Measurements from ENCODE around the gene NFYC. TPM values are rescaled to one million over a fixed set of nuclear protein-coding genes. Genes with fewer than 3 reads are reported as not detected.

Gene NFYC
- total and polyA plus RNA-seq, 2 of the 8 experiments (the other 6 are each of a cell fraction or from before 2014, with no cell fraction given), result 54.1 to 124 TPM

DNA sequence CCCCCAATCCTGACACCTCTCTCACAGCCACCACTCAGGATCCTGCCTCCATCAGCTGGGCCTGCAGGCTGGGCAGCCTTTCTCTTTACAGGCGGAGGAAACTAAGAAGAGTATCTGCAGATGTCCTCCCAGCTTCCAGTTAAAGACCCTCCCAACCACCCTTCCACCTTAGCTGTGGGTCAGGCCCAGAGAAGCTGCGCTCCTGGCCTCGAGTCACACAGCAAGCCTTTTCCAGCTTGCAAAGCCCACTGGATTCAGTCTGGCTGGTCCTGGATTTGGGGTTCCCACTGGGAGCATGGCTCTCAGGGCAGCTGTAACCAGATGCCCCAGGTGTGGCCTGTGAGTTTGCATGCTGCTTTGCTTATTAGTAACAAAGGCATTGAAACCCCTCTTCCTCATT is 111.9 kb downstream of the NFYC start:
- DNase-seq (ENCODE audit: low read depth in 1 of 2, low spot score in 2 of 2) (no peak), FAIRE-seq (no peak)
- Histone ChIP-seq H3K4me1 (replicated peaks in 1 of 4; ENCODE audit: control insufficient read depth in 3 of 4, insufficient read depth in 4 of 4, low read length in 3 of 4) (peaks cover 9 to 34% (median 26%) of the 10 kb centered on the region in 4 experiments), H3K14ac (ENCODE audit: insufficient read length) (no peak overlapping the region), H2BK15ac (ENCODE audit: low read length) (peak overlapping the region; percentile 18; the same call in 1 of the 2 replicates), H3K23me2 (ENCODE audit: low read depth, low read length) (peaks cover 3% of the 10 kb centered on the region; the same call in 1 of the 2 replicates), H3K4me2 (ENCODE audit: insufficient read depth in 1 of 2, low read depth in 2 of 2, low read length in 2 of 2) (peak overlapping the region; percentile 4 to 73; a peak in 2 of 4 replicates), H4K20me1 (replicated peaks in 1 of 2; ENCODE audit: control insufficient read depth in 1 of 2, insufficient read depth in 2 of 2, low read length in 2 of 2) (no peaks in the 10 kb centered on the region), H2BK5ac (ENCODE audit: low read depth, low read length) (peak overlapping the region; percentile 66; the same call in 1 of the 2 replicates), H2AK5ac (ENCODE audit: low read depth, low read length) (no peak overlapping the region), H3K79me1 (ENCODE audit: low read depth, low read length) (no peaks in the 10 kb centered on the region), H3K9me3 (ENCODE audit: insufficient read depth in 2 of 2, low read depth in 1 of 2, low read length in 1 of 2) (no peaks in the 10 kb centered on the region), H3K56ac (replicated peaks; ENCODE audit: insufficient read length, low read depth, low read length) (no peak overlapping the region), H3K27me3 (replicated peaks in 1 of 4; ENCODE audit: control insufficient read depth in 3 of 4, extremely low read depth in 1 of 4, insufficient read depth in 3 of 4, low read length in 3 of 4) (peaks cover 0 to 6% (median 4%) of the 10 kb centered on the region in 4 experiments; a peak in 3 of 7 replicates), H2AFZ (ENCODE audit: low read length) (no peak overlapping the region), H3K79me2 (ENCODE audit: control insufficient read depth in 1 of 2, insufficient read depth in 2 of 2, low read length in 2 of 2) (no peaks in the 10 kb centered on the region), H4K8ac (ENCODE audit: extremely low read depth, insufficient read depth, low read length) (no peak overlapping the region; the same call in 1 of the 2 replicates), H3K4me3 (ENCODE audit: extremely low read depth in 1 of 4, insufficient read depth in 2 of 4, low read depth in 3 of 4, low read length in 4 of 4) (no peak overlapping the region), H2BK120ac (replicated peaks; ENCODE audit: low read depth, low read length) (peak overlapping the region; percentile 59), H2BK12ac (ENCODE audit: low read depth, low read length) (no peak overlapping the region), H3K27ac (ENCODE audit: low read depth, low read length) (no peak overlapping the region), H3K18ac (ENCODE audit: extremely low read depth, low read length) (peak overlapping the region; percentile 43; the same call in 1 of the 2 replicates), H4K91ac (replicated peaks; ENCODE audit: insufficient read length, low read length) (peak overlapping the region; percentile 32), H3K23ac (ENCODE audit: insufficient read length) (no peak overlapping the region), H3K4ac (replicated peaks; ENCODE audit: insufficient read length, low read depth, low read length) (no peak overlapping the region), H4K5ac (ENCODE audit: insufficient read length, low read depth, low read length) (no peak overlapping the region), H3K9ac (replicated peaks in 1 of 4; ENCODE audit: extremely low read depth in 1 of 4, low read depth in 3 of 4, low read length in 3 of 4) (no peak overlapping the region; a peak in 1 of 7 replicates), H3K36me3 (ENCODE audit: control insufficient read depth in 2 of 4, insufficient read depth in 4 of 4, low read length in 3 of 4) (no peaks in the 10 kb centered on the region), H2BK20ac (ENCODE audit: low read length) (no peak overlapping the region)
- ChIA-PET CTCF (ENCODE audit: partially characterized antibody) (interaction anchor here (0.6 to 24.5 kb wide), 9 partner anchors 16 to 134 kb away, joined by 3 to 325 read pairs (median 4); no protein-coding TSS in a partner anchor), POLR2A (ENCODE audit: partially characterized antibody) (interaction anchor here (0.6 to 1.5 kb wide), 6 partner anchors 16 to 496 kb away, joined by 3 to 7 read pairs (median 4); partner anchors contain the start of genes CTPS1 and NFYC)
- 77% methylated on average over 3 of the region's 3 CpGs; no CpG with 5 or more reads in 1 of the 2 experiments for WGBS, 2 experiments (ENCODE audit: extremely low coverage in 1 of 2, insufficient coverage in 1 of 2, insufficient read length in 1 of 2, insufficient replicate concordance in 2 of 2, low coverage in 1 of 2, low lambda C conversion rate in 2 of 2, missing lambda C conversion rate in 1 of 2)
- TF ChIP-seq ASH2L (IDR thresholded peaks at IDR 0.05; ENCODE audit: low read length), result no peak
- TF ChIP-seq, protein P1, sequence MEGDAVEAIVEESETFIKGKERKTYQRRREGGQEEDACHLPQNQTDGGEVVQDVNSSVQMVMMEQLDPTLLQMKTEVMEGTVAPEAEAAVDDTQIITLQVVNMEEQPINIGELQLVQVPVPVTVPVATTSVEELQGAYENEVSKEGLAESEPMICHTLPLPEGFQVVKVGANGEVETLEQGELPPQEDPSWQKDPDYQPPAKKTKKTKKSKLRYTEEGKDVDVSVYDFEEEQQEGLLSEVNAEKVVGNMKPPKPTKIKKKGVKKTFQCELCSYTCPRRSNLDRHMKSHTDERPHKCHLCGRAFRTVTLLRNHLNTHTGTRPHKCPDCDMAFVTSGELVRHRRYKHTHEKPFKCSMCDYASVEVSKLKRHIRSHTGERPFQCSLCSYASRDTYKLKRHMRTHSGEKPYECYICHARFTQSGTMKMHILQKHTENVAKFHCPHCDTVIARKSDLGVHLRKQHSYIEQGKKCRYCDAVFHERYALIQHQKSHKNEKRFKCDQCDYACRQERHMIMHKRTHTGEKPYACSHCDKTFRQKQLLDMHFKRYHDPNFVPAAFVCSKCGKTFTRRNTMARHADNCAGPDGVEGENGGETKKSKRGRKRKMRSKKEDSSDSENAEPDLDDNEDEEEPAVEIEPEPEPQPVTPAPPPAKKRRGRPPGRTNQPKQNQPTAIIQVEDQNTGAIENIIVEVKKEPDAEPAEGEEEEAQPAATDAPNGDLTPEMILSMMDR (IDR thresholded peaks at IDR 0.05; ENCODE audit: control extremely low read depth in 1 of 3, insufficient read depth in 1 of 3, low read depth in 1 of 3, low read length in 3 of 3), result no peak
- no peak for TF ChIP-seq CEBPB (IDR thresholded peaks at IDR 0.05; ENCODE audit: low read depth, low read length)
- 0 out of 2 replicates have a peak, but pooled peaks have one; percentile 39 for TF ChIP-seq TCF12 (IDR thresholded peaks at IDR 0.05; ENCODE audit: low read depth, low read length)
- no peak for TF ChIP-seq CBX5 (IDR thresholded peaks at IDR 0.05; ENCODE audit: low read depth, low read length)
- peak; percentile 19; the same call in 1 of the 2 replicates for TF ChIP-seq KDM1A (IDR thresholded peaks at IDR 0.05; ENCODE audit: borderline replicate concordance, low read length)
- 0 out of 2 replicates have a peak, but pooled peaks have one; percentile 16 for TF ChIP-seq TAF1 (IDR thresholded peaks at IDR 0.05; ENCODE audit: low read depth, low read length)
- no peak for TF ChIP-seq YY1 (IDR thresholded peaks at IDR 0.05; ENCODE audit: low read depth, low read length)
- TF ChIP-seq, protein P2, sequence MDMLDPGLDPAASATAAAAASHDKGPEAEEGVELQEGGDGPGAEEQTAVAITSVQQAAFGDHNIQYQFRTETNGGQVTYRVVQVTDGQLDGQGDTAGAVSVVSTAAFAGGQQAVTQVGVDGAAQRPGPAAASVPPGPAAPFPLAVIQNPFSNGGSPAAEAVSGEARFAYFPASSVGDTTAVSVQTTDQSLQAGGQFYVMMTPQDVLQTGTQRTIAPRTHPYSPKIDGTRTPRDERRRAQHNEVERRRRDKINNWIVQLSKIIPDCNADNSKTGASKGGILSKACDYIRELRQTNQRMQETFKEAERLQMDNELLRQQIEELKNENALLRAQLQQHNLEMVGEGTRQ (IDR thresholded peaks at IDR 0.05; ENCODE audit: low read length), result no peak
- TF ChIP-seq POLR2AphosphoS5 (IDR thresholded peaks at IDR 0.05; ENCODE audit: low read depth, low read length), result no peak
